ENCODE measurements around the gene CLN6.

GRCh38 chr15:68261980-68262379 is 32.5 kb upstream of the CLN6 start:
- TF ChIP-seq CTCF (IDR thresholded peaks at IDR 0.05 in 2 of 3, conservative IDR thresholded peaks at IDR 0.05 in 1 of 3; ENCODE audit: insufficient read depth in 2 of 3, low read depth in 1 of 3, low read length in 3 of 3) (no peak), RERE (CRISPR knock-in tag; IDR thresholded peaks at IDR 0.05; ENCODE audit: borderline replicate concordance) (no peak), ZMIZ1 (IDR thresholded peaks at IDR 0.05; ENCODE audit: low read depth in 2 of 2, low read length in 2 of 2) (no peak), ZNF431 (CRISPR knock-in tag; IDR thresholded peaks at IDR 0.05) (no peak), ATF1 (CRISPR knock-in tag; IDR thresholded peaks at IDR 0.05) (no peak), ATF1 (tag; IDR thresholded peaks at IDR 0.05) (no peak), DACH1 (IDR thresholded peaks at IDR 0.05; ENCODE audit: partially characterized antibody) (no peak), NFE2L1 (tag; IDR thresholded peaks at IDR 0.05; ENCODE audit: borderline replicate concordance, low read depth) (no peak)
